NCI-H128 (cell line): ENCODE measurements around the gene NRIP3.
A peak's percentile ranks its signal among the peaks of the same experiment; 100 is the strongest.

Experiments
- DNase-seq: peaks from one replicate; lab custom pipeline; 2025; ENCODE audit not compliant: unreplicated experiment; lab: John Stamatoyannopoulos, UW

NRIP3 gene

DNA sequence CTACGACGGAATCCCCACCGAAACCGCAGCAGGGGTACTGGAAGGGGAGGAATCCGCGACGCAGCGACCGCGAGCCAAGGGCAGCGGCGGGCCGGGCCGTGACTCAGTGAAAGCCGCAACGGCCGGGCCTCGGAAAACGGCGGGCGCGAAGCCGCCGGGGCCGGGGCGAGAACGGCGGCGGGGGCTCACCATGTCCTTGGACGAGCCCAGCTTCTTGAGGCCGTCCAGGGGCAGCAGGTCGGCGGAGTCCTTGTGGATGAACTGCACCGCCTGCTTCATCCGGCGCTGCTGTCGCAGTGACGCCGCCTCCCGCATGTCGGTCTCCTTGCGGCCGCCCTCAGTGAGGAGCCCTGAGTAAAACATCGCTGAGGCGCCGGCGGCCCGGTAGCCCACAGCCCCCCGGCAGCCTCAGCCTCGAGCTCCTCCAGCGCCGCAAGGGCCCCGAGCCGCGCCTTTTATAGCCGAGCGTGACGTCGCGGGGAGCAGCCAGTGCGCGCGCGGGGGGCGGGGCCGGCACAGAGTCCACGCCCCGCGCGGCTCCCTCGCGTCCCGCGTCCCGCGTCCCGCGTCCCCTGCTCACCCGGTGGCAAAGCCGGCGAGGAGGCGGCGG lies at the start of gene NRIP3:
TSS of gene NRIP3 (minus strand) at position 429 of the 610 bp plus-strand sequence. CDS start at position 363, 66 bp downstream.
- DNase-seq: peak; percentile 60

DNA sequence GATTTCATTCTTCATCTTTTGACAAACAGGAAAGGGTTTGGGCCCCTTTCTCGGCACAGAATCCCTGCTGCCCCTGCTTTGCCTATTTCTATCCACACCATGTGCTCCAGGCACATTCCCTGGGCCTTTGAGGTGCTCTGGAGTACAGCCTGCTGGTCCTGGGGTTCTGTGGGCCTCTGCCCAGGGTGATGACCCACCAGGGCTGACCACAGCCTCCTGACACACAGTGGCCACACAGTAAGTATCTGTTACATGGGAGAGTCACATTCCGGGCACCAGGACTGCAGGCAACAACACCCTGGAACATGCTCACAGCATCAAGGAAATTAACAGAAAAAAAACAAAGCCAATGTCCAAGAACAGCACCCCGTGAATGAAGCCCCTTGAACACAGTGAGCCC lies 48.5 kb upstream of the NRIP3 start:
- DNase-seq: no peak

- no peak for DNase-seq
Measured at GRCh38 chr11:9049959-9050358, 46.2 kb upstream of the NRIP3 start.

DNA sequence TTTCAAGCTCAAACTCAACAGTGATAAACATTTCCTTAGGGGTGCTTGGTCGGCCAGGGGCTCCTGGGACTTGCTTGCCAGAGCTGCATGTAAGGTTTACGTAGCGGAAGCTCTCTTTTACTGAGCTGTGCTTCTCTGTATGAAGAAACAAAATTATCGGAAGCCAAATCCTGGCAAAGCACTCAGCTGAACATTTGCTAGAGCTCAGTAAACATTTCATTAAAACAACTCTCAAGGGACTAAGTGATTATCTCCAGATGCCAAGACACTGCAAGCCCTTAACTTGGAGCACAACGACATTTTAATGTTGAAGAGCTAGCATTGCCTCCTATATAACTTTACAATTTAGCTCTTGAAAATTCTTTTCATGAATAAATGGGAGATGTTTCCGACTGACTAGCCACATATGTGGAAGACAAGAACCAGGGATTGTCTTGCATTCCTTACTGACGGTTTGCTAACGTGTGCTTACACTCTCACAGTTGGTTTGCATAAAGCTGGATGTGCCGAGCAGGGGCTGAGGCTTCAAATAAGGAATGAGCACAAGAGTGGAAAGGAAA lies 44.2 kb upstream of the NRIP3 start:
- DNase-seq: peak; percentile 3

DNA sequence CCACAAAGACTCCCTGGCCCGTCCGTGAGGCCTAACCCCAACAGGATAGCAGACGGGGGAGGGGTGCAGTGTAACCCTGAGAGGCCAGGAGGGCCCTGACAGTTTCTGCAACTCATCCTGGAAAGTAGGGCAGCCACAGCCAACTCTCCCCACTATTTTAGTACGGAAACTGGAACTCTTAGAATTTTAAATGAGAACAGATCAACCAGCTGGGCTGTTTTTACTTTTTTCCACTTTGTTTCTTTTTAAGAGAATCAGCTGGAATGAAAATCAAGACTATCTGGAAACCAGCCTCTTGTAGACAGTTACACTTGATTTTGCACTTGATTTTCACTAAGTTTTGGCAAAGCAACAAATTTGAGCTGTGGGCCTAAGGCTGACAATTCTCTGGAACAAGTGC lies 42.7 kb upstream of the NRIP3 start:
- DNase-seq: no peak

GRCh38 chr11:9042488-9042887 lies 38.7 kb upstream of the NRIP3 start:
- DNase-seq: no peak

GRCh38 chr11:9041747-9042146 lies 37.9 kb upstream of the NRIP3 start:
- no peak for DNase-seq

DNA sequence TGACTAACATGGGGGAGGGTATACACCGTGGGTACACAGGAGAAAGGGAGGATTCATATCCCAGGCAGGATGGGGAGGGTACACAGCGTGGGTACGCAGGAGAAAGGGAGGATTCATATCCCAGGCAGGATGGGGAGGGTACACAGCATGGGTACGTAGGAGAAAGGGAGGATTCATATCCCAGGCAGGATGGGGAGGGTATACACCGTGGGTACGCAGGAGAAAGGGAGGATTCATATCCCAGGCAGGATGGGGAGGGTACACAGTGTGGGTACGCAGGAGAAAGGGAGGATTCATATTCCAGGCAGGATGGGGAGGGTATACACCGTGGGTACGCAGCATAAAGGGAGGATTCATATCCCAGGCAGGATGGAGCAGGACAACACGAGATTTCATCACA lies 36.6 kb upstream of the NRIP3 start:
- no peak for DNase-seq

- DNase-seq: no peak
Measured at GRCh38 chr11:9039863-9040262, 36.1 kb upstream of the NRIP3 start.

- DNase-seq: no peak
Measured at GRCh38 chr11:9039198-9039597, 35.4 kb upstream of the NRIP3 start.

DNA sequence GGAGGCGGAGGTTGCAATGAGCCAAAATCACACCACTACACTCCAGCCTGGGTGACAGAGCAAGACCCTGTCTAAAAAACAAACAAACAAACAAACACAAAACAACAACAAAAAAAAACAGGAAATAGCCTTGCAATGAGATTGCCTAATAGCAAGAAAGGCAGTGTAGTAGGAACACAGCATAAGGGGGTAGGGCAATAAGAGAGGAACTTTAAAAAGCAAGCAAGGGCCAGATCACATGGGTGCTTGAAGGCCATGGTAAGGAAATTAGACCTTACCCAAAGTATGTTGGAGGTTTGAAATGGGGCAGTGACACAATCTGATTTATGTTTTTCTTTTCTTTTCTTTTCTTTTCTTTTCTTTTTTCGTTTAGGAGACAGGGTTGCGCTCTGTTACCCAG lies 34.7 kb upstream of the NRIP3 start:
- no peak for DNase-seq

GRCh38 chr11:9037963-9038362 lies 34.2 kb upstream of the NRIP3 start:
- DNase-seq: no peak

DNA sequence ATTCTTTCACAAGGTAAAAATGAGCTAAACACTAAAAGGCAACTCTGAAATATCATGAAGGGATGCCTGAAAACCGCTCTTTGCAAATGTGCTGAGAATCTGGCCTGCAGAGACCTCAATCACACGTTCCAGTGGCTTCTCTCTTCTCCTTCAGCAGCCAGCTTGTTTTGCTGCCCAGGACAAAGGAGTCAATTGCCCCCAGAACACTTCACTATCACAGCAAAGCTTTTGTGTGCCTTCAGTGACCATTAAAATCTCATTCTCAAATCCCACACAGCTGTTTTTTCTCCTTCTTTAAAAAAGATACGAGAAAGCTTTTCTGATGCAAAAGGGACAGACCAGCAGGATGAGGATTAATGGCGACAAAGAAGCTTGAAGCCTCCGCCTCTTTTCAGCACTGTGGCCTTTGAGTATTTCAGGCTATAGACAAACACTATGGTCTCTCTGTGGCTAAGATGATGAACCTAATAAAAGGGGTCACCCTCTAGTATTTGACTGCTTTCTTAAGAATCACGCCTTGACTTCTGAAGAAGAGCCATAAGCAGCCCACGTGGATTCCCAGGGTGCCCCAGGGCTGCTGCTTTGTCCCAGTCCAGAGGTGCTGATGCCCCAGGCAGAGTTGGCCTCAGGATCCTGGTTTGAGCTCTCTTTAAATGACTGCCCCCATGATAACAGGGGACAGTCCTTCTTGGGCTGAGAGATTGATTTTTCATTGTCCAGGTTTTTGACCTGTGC lies 33.4 kb upstream of the NRIP3 start:
- no peak for DNase-seq

- DNase-seq: no peak
Measured at GRCh38 chr11:9030601-9031000, 26.8 kb upstream of the NRIP3 start.

DNA sequence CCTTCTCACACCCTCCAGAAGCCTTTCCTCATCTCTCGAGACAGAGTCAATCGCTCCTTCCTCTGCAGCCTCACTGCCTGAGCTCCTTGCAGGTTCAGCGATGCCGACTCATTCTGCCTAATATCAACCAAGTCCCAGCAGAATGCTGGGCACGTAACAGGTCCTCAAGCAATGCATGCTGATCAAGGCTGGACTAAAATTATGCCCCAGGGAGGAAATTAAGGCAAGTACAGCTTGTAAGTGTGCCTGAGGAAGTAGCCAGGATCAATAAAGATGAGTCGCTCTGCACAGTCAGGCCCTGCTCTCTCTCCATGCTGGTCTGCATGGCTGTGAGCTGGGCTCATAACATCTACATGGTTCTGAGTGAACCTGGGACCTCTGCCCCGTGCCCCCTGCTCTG lies 25.6 kb upstream of the NRIP3 start:
- no peak for DNase-seq

GRCh38 chr11:9028581-9028980 lies 24.8 kb upstream of the NRIP3 start:
- no peak for DNase-seq

DNA sequence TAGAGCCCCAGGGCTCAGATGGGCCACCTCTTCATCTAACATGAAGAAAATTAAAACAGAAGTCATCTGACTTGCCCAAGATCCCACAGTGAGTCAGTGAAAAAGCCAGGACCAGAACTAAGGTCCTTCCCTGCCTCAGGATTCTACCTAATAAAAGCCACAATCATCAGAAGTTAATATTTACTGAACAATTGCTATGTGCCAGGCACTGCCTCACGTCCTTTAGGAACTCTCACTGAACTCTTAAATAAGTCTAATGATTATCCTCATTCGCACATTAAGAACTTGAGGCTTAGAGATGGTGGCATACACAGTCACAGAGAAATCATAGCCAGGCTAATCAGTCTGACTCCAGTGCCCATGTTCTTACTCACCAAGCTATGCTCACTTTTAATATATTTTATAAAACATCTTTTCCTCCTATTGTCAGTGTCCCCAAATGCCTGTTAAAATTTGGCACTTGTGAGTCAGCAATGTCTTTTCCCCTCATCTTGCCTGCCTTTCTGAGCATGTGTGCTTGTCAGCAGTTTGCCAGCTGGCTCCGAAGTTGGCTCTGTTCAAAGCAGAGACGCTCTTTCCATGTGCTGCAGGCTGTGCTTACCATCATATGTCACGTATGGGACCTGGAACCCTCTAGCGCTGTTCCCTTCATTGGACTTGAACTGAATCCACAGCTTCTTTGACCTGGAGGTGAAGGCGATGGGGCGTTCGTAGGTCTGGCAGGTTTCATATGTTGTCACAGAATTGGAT lies 21.5 kb upstream of the NRIP3 start:
- DNase-seq: no peak

DNA sequence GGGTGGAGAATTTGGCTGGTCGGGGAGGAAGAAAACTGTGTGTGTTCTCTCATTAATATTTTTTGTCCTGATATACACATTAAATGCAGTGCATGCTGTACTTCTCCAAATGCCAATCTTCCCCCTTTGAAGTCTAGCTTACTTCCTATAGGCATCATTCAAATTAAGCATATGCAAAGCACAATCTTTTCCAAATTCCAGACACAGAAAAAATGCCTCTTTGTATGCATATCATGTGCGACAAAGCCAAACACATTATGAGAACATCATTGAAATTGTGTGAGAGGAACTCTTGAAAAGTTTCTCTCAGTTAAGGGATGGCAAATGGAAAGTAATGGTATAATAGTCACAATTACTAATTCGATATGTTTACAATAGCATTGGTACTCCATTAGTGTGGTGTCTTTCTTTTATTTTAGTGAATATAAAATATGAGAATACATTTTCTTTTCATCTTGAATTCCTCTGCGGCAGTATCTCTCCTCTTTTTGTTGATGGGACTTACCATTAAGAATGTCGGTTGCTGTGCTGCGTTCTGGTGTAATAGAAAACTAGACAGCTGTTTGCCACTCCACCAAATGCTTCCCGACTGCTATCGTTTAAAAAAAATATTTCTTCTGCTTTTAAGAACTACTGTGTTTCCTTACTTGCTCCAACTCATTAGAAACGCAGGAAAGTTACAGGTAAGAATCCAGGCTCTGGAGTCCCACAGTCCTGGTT lies 19.3 kb upstream of the NRIP3 start:
- DNase-seq: no peak

DNA sequence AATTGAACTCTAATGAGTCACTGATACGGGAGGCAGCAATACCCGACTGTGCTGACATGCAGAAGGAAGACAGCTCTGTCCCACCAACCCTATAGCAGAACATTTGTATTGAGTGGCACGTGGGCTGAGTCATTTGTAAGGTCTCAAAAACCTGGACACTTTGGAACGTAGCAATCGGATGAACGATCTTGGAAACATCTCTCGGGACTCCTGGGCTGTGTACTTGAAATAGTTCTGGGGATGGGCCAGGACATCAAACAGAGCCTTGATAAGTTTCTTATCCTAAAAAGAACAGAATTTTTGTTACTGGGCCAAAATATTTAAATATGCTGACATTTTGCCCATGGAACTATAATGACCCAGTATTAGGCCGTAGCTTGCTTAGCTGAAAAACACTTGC lies 17.1 kb upstream of the NRIP3 start:
- DNase-seq: no peak

GRCh38 chr11:9019861-9020260 lies 16.1 kb upstream of the NRIP3 start:
- no peak for DNase-seq

DNA sequence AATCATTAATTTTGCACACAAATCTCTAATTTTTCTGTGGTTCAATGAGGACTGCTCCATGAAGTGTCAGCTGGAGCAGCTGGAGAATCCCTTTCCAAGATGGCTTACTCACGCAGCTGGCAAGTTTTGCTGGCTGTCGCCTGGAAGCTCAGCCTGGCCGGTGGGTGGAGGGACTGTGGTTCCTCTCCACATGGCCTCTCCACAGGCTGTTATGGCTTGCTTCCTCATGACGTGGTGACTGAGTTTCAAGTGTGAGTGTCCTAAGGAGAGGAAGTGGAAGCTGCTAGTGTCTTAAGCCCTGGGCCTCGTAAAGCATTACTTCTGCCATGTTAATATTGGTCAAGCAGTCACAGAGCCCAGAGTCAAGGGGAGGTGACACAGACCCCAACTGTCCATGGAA lies 14.0 kb upstream of the NRIP3 start:
- no peak for DNase-seq
